Measurements from ENCODE around the gene KLK3. TPM values are rescaled to one million over a fixed set of nuclear protein-coding genes. Genes with fewer than 3 reads are reported as not detected.
A peak's percentile ranks its signal among the peaks of the same experiment; 100 is the strongest.

Gene KLK3
- total and polyA plus RNA-seq, 2 experiments from 2014 or later: not detected

DNA sequence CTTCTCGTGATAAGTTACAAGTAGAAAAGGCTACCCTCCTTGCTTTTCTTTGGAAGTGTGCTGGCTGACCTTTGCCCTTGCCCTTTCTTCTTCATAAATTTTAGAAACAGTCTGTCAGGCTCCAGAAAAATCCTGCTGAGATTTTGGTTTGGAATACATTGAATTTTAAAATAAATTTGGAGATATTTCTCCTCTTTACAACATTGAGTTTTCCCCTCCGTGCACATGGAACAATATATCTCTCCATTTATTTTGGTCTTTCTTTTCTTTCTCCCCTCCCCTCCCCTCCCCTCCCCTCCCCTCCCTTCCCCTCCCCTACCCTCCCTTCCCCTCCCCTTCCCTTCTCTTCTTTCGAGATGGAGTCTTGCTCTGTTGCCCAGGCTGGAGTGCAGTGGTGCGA is 47.9 kb downstream of the KLK3 start:
- Histone ChIP-seq H3K4me3 (no peak overlapping the region), H3K4me1 (ENCODE audit: low read depth) (no peaks in the 10 kb centered on the region), H3K36me3 (no peaks in the 10 kb centered on the region), H3K27ac (no peak overlapping the region), H3K9me3 (ENCODE audit: low read depth) (no peaks in the 10 kb centered on the region), H3K27me3 (peaks cover 29% of the 10 kb centered on the region)
- TF ChIP-seq, protein P1, sequence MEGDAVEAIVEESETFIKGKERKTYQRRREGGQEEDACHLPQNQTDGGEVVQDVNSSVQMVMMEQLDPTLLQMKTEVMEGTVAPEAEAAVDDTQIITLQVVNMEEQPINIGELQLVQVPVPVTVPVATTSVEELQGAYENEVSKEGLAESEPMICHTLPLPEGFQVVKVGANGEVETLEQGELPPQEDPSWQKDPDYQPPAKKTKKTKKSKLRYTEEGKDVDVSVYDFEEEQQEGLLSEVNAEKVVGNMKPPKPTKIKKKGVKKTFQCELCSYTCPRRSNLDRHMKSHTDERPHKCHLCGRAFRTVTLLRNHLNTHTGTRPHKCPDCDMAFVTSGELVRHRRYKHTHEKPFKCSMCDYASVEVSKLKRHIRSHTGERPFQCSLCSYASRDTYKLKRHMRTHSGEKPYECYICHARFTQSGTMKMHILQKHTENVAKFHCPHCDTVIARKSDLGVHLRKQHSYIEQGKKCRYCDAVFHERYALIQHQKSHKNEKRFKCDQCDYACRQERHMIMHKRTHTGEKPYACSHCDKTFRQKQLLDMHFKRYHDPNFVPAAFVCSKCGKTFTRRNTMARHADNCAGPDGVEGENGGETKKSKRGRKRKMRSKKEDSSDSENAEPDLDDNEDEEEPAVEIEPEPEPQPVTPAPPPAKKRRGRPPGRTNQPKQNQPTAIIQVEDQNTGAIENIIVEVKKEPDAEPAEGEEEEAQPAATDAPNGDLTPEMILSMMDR (IDR thresholded peaks at IDR 0.05; ENCODE audit: low read depth, low read length): no peak
- no peak for DNase-seq (ENCODE audit: low read depth in 1 of 2, low spot score in 1 of 2)

GRCh38 chr19:50906217-50906616 is 51.5 kb downstream of the KLK3 start:
- peak; percentile 40 to 58 for DNase-seq (ENCODE audit: low read depth in 1 of 2, low spot score in 1 of 2)

GRCh38 chr19:50908336-50908735 is 53.6 kb downstream of the KLK3 start:
- H3K9me3 ChIP-seq (ENCODE audit: low read depth): no peaks in the 10 kb centered on the region
- peaks cover 70% of the 10 kb centered on the region for H3K27me3 ChIP-seq
- no peaks in the 10 kb centered on the region for H3K36me3 ChIP-seq
- TF ChIP-seq, protein P1 (IDR thresholded peaks at IDR 0.05; ENCODE audit: low read depth, low read length): no peak
- DNase-seq (ENCODE audit: low read depth in 1 of 2, low spot score in 1 of 2): no peak
- H3K4me1 ChIP-seq (ENCODE audit: low read depth): no peaks in the 10 kb centered on the region
- H3K27ac ChIP-seq: no peak overlapping the region
- H3K4me3 ChIP-seq: no peak overlapping the region

More at GRCh38 chr19:50906217-50906616, 51.5 kb downstream of the KLK3 start:
- peaks cover 49% of the 10 kb centered on the region for H3K27me3 ChIP-seq
- no peak overlapping the region for H3K27ac ChIP-seq
- H3K4me3 ChIP-seq: no peak overlapping the region
- no peaks in the 10 kb centered on the region for H3K9me3 ChIP-seq (ENCODE audit: low read depth)
- TF ChIP-seq, protein P1 (IDR thresholded peaks at IDR 0.05; ENCODE audit: low read depth, low read length): peak; percentile 57
- no peaks in the 10 kb centered on the region for H3K36me3 ChIP-seq
- H3K4me1 ChIP-seq (ENCODE audit: low read depth): no peaks in the 10 kb centered on the region

DNA sequence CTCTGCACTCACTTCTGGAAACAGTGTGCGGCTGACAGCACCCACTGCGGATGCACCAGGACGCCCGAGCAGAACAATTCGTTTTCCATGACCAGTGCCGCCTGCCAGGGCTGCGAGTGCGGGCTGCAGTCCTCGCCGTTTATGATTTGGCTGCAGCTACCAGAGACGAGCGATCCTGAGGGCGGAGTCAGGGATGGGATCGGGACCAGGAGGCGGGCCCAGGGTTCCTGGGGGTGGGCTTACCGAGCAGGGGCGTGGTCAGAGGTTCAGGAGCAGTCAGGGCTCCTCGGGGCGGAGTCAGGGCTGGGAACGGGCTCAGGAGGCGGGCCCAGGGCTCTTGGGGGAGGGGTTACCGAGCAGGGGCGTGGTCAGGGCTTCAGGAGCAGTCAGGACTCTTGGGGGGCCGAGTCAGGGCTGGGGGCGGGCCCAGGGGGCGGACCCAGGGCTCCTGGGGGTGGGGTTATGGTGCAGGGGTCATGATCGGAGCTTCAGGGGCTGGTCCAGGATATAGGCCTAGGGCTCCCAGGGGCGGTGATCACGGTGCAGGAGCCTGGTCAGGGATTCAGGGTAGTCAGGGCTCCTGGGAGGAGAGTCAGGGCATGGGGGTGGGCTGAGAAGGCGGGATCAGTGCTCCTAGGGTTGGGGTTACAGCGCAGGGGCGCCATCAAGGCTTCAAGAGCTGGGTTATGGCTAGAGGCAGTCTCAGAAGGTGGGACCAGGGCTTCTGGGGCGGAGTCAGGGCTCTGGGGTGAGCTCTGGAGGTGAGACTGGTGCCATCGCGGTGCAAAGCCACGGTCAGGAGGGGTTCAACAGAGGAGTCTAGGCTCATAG is 54.7 kb downstream of the KLK3 start:
- DNase-seq (ENCODE audit: low read depth in 1 of 2, low spot score in 1 of 2): peak; percentile 50 to 87
- Histone ChIP-seq H3K36me3 (no peaks in the 10 kb centered on the region), H3K4me3 (no peak overlapping the region), H3K4me1 (ENCODE audit: low read depth) (no peaks in the 10 kb centered on the region), H3K27me3 (peaks cover 74% of the 10 kb centered on the region), H3K9me3 (ENCODE audit: low read depth) (no peaks in the 10 kb centered on the region), H3K27ac (no peak overlapping the region)
- TF ChIP-seq, protein P1 (IDR thresholded peaks at IDR 0.05; ENCODE audit: low read depth, low read length): no peak

Other genes starting within 250 kb of the KLK3 start
- gene SYT3, start 215.0 kb upstream of the KLK3 start, total RNA-seq: 1.9 and 4.7 TPM in 2 replicates
- gene SYT3, start 215.0 kb upstream of the KLK3 start, polyA plus RNA-seq: 2.1 and 4.3 TPM in 2 replicates
- 23.5 and 36.8 TPM in 2 replicates for gene C19orf81, start 205.5 kb upstream of the KLK3 start, total RNA-seq
- gene C19orf81, start 205.5 kb upstream of the KLK3 start, polyA plus RNA-seq: 42.2 and 67.4 TPM in 2 replicates
- 2.9 and 8.7 TPM in 2 replicates for gene SHANK1, start 135.1 kb upstream of the KLK3 start, total RNA-seq
- gene SHANK1, start 135.1 kb upstream of the KLK3 start, polyA plus RNA-seq: 0.71 and 2.0 TPM in 2 replicates
- gene CLEC11A, start 131.6 kb upstream of the KLK3 start, total RNA-seq: 12.5 and 16.6 TPM in 2 replicates
- 26.7 and 29.4 TPM in 2 replicates for gene CLEC11A, start 131.6 kb upstream of the KLK3 start, polyA plus RNA-seq
- not detected in 2 replicates for gene GPR32, start 84.5 kb upstream of the KLK3 start, total RNA-seq
- not detected in 2 replicates for gene GPR32, start 84.5 kb upstream of the KLK3 start, polyA plus RNA-seq
- not detected in 2 replicates for gene ACP4, start 64.5 kb upstream of the KLK3 start, total RNA-seq
- gene ACP4, start 64.5 kb upstream of the KLK3 start, polyA plus RNA-seq: 0.23 and 0.64 TPM in 2 replicates
- not detected in 2 replicates for gene KLK1, start 31.1 kb upstream of the KLK3 start, total RNA-seq
- not detected in 2 replicates for gene KLK1, start 31.1 kb upstream of the KLK3 start, polyA plus RNA-seq
- gene KLK15, start 21.3 kb upstream of the KLK3 start, total RNA-seq: not detected in 2 replicates
- not detected in 2 replicates for gene KLK15, start 21.3 kb upstream of the KLK3 start, polyA plus RNA-seq
- not detected in 2 replicates for gene KLK2, start 18.5 kb downstream of the KLK3 start, total RNA-seq
- gene KLK2, start 18.5 kb downstream of the KLK3 start, polyA plus RNA-seq: not detected in 2 replicates
- not detected in 2 replicates for gene KLK4, start 56.5 kb downstream of the KLK3 start, total RNA-seq
- gene KLK4, start 56.5 kb downstream of the KLK3 start, polyA plus RNA-seq: not detected in 2 replicates
- gene KLK5, start 98.1 kb downstream of the KLK3 start, total RNA-seq: not detected in 2 replicates
- gene KLK5, start 98.1 kb downstream of the KLK3 start, polyA plus RNA-seq: not detected in 2 replicates
- 0.30 and 0.99 TPM in 2 replicates for gene KLK6, start 114.7 kb downstream of the KLK3 start, total RNA-seq
- gene KLK6, start 114.7 kb downstream of the KLK3 start, polyA plus RNA-seq: 0.67 and 2.5 TPM in 2 replicates
- not detected in 2 replicates for gene KLK7, start 129.0 kb downstream of the KLK3 start, total RNA-seq
- gene KLK7, start 129.0 kb downstream of the KLK3 start, polyA plus RNA-seq: 0.43 TPM in 1 of 2 replicates, not detected in the other
- gene KLK8, start 146.7 kb downstream of the KLK3 start, total RNA-seq: not detected in 2 replicates
- not detected in 2 replicates for gene KLK8, start 146.7 kb downstream of the KLK3 start, polyA plus RNA-seq
- 0.07 and 0.66 TPM in 2 replicates for gene KLK10, start 164.8 kb downstream of the KLK3 start, total RNA-seq
- gene KLK10, start 164.8 kb downstream of the KLK3 start, polyA plus RNA-seq: not detected in 2 replicates
- gene KLK11, start 171.7 kb downstream of the KLK3 start, total RNA-seq: not detected in 2 replicates
- gene KLK11, start 171.7 kb downstream of the KLK3 start, polyA plus RNA-seq: not detected in 2 replicates
- not detected in 2 replicates for gene KLK12, start 180.1 kb downstream of the KLK3 start, total RNA-seq
- not detected in 2 replicates for gene KLK12, start 180.1 kb downstream of the KLK3 start, polyA plus RNA-seq
- 0.45 TPM in 1 of 2 replicates, not detected in the other for gene KLK13, start 210.2 kb downstream of the KLK3 start, total RNA-seq
- not detected in 2 replicates for gene KLK13, start 210.2 kb downstream of the KLK3 start, polyA plus RNA-seq
- 0.24 TPM in 1 of 2 replicates, not detected in the other for gene KLK14, start 228.0 kb downstream of the KLK3 start, total RNA-seq
- gene KLK14, start 228.0 kb downstream of the KLK3 start, polyA plus RNA-seq: 0.75 TPM in 1 of 2 replicates, not detected in the other

All from cardiac muscle cell (in vitro differentiated cells and primary cell).